ENCODE data around the gene RAB4A.

RAB4A gene

DNA sequence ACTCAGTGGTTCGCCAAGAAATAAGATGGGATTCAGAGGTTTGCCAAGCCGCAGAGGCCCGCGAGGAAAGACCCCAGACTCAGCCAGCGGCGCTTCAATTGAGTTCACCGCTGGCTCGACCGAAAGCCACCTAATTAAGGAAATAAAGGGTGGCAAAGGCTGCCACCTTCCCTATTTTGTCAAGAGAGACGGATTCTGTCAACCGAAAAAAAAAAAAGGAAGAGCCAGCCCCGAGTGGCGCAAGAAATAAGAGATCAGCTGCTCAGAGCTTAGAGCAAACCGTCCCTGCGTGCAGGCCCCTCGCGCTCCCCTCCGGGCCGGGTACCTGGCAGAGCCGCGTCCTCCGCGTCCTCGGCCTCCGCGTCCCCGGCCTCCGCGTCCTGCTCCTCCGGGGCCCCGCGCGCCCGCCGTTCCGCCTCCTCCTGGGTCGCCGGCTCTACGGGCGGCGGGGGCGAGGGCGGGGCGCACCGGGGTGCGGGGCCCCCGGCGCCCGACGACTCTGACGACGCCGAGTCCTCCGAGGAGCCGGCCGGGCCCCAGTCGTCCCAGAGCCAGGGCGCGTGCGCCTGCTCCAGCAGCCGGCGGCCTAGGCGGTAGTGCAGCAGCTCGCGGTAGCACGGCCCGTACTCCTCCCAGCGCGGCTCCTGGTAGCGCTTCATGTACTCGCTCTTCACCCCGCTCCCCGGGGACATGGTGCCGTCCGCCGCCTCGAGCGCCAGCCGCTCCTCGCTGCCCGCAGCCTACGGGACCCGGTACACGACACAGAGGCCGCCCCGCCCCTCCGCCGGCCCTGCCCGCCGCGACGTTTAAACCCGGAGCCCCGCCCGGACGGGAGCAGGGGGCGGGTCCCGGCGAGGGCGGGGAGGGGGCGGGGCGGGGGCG lies 71.1 kb downstream of the RAB4A start:
- peak; percentile 86 for DNase-seq

DNA sequence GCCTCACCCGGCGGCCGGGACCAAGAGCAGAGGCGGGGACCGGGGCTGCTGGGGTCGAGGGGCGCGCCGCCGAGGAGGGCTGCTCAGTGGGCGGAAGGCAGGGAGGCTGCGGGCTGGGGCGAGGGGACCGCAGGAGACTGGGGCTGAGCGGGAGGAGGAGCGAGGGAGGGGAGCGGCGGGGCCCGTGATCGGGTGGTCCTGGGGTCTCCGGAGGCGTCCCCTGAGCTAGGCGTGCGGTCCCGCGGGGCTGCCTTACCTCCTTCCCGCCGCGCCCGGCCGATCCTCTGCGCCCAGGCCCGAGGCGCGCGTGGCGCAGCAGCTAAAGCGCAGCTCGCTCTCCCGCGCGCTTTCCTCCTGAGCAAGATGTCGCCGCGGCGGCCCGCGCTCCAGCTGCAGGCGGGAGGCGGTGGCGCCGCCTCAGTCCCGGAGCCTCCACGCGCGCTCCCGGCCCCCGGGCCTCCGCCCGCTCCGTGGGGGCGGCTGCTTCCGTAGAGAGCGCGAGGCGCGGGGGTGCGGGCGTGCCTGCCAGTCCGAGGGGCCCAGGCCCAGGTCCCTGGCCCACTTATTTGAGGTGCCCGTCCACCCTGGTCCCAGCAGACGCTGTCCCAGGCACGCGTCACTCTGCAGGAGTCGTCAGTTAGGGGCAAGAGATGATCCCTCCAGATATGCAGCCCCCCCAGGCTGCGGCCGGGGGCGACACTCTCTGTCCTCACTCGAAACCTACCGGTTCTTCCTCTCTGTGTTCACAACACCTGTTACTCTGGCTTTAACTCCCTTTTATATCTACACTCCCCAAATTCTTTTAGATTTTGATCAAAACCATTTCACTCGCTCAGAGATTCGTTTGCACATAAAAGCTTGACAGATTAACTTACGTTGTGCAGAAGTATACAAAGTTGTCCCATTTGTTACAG lies 72.0 kb downstream of the RAB4A start, which contains the start of gene CCSAP:
TSS of gene CCSAP (minus strand) at position 392 of the 914 bp plus-strand sequence. CDS start 582 bp downstream, outside the sequence.
- DNase-seq, result peak; percentile 64

DNA sequence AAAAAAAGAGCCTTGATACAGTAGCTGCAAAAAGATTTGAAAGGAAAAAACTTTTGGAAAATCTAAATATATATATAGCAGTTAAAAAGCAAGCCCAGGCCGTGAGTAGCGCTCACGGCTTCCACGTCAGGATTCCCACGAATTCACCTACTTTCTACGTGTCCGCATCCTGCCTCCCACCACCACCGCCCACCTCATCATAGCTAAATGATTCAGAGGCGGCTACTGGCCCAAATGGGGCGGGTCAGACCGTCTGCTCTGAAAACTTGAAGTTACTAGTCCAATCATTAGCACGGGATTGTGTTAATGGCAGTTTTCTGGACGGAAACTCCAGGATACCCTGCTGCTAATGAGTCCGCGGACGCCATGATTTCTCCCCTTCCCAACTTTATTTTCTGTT lies 73.2 kb downstream of the RAB4A start:
- no peak for DNase-seq

DNA sequence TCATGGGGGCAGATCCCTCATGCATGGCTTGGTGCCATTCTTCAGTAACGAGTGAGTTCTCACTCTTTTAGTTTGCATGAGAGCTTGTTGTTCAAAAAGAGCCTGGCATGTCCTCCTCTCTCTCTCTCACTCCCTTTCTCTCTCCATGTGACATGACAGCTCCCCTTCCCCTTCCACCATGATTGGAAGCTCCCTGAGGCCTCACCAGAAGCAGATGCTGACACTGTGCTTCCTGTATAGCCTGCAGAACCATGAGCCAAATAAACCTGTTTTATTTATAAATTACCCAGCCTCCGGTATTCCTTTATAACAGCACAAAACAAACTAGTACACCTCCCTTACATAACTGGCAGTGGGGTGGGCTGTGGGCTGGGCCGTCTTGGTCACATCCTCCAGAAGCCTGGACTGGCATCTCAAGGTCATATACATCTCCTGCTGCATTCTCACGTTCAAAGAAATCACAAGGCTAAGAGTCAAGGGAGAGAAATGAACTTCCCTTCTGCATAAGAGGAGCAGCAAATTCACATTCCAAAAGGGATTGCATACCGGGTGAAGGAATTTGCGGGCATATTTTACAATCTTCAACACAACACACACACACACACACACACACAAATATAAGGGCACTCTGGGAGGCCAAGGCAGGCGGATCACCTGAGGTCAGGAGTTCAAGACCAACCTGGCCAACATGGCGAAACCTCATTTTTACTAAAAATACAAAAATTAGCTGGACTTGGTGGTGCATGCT lies 74.2 kb downstream of the RAB4A start:
- no peak for DNase-seq

DNA sequence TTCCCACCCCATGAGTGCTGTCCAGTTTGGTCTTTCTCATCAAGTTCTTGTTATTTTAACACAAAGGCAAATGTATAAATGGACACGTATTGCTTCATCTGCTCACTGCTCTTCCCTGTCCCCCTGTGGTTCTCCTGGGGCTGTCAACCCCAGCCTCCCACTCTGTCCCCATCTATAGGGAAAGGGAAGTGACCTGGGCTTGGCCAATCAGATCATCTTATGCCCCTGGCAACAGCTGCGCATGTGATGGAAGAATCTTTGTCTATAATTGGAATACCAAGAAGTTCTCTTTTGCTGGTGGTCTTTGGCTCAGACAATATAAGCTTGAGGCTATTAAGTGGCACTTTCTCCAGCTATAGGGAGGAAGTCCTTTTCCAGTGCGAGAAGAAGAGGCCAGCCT lies 76.6 kb downstream of the RAB4A start:
- DNase-seq, result no peak

DNA sequence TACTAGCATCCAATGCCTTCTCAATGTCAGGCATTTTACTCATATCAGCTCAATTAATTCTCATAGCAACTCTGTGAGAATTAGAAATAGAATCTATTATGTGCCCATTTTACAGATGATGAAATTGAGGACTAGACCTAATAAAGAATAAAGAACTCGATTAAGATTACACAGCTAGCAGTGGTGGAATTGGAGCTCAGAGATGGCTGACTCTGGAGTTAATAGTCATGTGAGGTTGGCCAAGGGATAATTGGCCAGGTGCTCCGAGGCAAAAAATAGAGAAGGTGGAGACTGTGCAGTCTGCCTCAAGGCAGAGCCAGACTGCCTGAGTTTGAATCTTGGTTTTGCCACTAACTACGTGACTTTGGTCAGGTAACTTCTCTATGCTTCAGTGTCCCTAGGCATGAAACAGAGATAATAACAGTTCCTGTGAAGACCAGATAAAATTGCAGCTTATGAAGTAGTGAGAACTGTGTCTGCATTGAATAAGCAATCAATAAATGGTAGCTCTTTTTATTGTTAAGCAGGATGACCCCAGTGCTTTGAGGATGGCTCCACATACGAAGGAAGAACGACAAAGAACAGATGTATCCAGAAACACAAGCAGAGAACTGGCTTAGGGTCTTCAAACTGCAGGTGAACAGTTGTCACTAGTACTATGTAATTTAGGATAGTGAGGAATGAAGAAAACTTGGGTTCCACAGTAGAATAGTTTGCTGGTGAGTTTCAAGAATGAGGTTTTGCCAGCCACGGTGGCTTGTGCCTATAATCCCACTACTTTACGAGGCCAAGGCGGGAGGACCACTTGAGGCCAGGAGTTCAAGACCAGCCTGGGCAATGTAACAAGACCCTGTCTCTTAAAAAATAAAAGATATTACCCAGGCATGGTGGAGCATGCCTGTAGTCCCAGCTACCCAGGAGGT lies 78.8 kb downstream of the RAB4A start:
- no peak for DNase-seq

DNA sequence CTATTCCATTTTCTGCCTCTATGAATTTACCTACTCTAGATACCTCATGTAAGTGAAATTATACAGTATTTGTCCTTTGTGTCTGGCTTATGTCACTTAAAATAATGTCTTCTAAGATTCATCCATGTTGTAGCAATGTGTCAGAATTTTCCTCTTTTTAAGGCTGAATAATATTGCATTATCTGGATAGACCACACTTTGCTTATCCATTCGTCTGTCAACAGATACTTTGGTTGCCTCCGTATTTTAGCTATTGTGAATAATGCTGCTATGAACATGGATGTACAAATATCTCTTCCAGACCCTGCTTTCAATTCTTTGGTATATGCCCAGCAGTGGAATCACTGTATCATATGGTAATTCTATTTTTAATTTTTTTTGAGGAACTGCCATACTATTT lies 82.1 kb downstream of the RAB4A start:
- DNase-seq, result no peak

DNA sequence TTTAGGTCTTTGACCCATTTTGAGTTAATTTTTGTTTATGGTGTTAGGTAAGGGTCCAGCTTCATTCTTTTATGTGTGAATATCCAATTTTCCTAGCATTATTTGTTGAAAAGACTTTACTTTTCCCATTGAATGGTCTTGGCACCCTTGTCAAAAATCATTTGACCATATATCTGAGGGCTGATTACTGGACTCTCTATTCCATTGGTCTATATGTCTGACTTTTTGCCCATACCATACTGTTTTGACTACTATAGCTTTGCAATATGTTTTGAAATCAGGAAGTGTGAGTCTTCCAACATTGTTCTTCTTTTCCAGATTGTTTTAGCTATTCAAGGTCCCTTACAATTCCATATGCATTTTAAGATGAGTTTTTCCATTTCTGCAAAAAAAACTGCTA lies 83.3 kb downstream of the RAB4A start:
- DNase-seq, result no peak

All from NCI-H1694 treated with DMSO at 0.1 percent for 48 hours (cell line).